HFFc6 (cell line): Measurements from ENCODE around the gene RNF186. TPM values are rescaled to one million over a fixed set of nuclear protein-coding genes. Genes with fewer than 3 reads are reported as not detected.

Source experiments
- DNase-seq: peaks from one replicate; pipeline ENCODE4 v3.0.0-alpha.2; 2018
- H3K27ac Mint-ChIP-seq: 2 replicates; pipeline ENCODE4 v1.8.0; 2020; ENCODE audit warnings: mild to moderate bottlenecking, mixed read lengths
- H3K27me3 Mint-ChIP-seq: 2 replicates; pipeline ENCODE4 v1.8.0; 2021; ENCODE audit warnings: mild to moderate bottlenecking, moderate library complexity, mixed read lengths; ENCODE audit not compliant: insufficient read depth
- H3K36me3 Mint-ChIP-seq: 2 replicates; pipeline ENCODE4 v1.8.0; 2021; ENCODE audit warnings: low read depth, mixed read lengths
- H3K4me1 Mint-ChIP-seq: 2 replicates; pipeline ENCODE4 v1.8.0; 2020; ENCODE audit warnings: low read depth, mixed read lengths
- H3K4me3 Mint-ChIP-seq: 2 replicates; pipeline ENCODE4 v1.8.0; 2020; ENCODE audit warnings: mild to moderate bottlenecking, moderate library complexity, mixed read lengths
- H3K9me3 Mint-ChIP-seq: 2 replicates; pipeline ENCODE4 v1.8.0; 2020; ENCODE audit warnings: mild to moderate bottlenecking, mixed read lengths
- long read RNA-seq: library from polyadenylated mRNA; unstranded; transcript quantifications from one replicate; pipeline ENCODE4 v2.0.0, GENCODE V29; 2019
- total RNA-seq, 6 experiments: library from RNA; stranded (reverse); fragmentation: NEBNext Ultra II Directional; extraction: Animal tissue kit (Norgen Biotek cat#: 25700); gene quantifications; 2 replicates in 1 of 6; 3 replicates in 5 of 6; pipeline ENCODE4 v1.2.3, GENCODE V29; 2021
- TF ChIP-seq, protein P1 (sequence below): fragments of 200-600 bp; sonication (generic); IDR thresholded peaks from 2 replicates; pipeline ENCODE4 v1.5.0; 2021; ENCODE audit warnings: antibody characterized with exemption, mild to moderate bottlenecking

The RNF186 gene, protein sequence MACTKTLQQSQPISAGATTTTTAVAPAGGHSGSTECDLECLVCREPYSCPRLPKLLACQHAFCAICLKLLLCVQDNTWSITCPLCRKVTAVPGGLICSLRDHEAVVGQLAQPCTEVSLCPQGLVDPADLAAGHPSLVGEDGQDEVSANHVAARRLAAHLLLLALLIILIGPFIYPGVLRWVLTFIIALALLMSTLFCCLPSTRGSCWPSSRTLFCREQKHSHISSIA
- not detected for total RNA-seq
- long read RNA-seq, result 0 reads

DNA sequence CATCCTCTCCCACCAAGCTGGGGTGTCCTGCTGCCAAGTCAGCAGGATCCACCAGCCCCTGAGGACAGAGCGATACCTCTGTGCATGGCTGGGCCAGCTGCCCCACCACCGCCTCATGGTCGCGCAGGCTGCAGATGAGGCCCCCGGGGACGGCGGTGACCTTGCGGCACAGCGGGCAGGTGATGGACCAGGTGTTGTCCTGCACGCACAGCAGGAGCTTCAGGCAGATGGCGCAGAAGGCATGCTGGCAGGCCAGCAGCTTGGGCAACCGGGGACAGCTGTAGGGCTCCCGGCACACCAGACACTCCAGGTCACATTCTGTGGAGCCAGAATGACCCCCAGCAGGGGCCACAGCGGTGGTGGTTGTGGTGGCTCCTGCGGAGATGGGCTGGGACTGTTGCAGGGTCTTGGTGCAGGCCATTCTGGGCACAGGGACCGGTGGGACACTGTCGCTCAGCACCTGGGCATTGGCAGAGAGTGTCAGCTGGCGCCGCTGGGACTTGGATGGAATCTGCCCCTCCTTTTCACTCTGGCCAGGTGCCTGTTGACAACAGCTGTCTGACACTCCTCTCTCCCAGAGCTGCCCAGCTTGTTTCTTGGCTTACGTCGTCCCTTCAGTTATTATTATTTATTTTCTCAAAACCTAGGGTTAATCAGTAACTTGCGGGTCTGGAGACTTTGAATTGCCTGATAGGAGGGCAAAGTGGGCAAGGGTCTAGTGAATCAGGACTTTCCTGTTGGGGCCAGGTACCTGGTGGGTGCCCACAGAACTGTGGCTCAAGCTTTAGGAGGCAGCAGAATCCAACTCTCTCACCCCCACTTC, at the start of gene RNF186:
TSS of gene RNF186 (minus strand) at position 603 of the 823 bp plus-strand sequence. CDS start at position 421, 182 bp downstream.
- Mint-ChIP-seq H3K27me3 (peaks cover 22% of the 10 kb centered on the region), H3K27ac (no peak within 1 kb of the TSS), H3K4me3 (no peak within 1 kb of the TSS), H3K9me3 (no peaks in the 10 kb centered on the region), H3K4me1 (0 out of 2 replicates have a peak, but pooled peaks cover 13% of the 10 kb centered on the region), H3K36me3 (no peaks in the 10 kb centered on the region)
- DNase-seq, result no peak
- TF ChIP-seq, protein P1, sequence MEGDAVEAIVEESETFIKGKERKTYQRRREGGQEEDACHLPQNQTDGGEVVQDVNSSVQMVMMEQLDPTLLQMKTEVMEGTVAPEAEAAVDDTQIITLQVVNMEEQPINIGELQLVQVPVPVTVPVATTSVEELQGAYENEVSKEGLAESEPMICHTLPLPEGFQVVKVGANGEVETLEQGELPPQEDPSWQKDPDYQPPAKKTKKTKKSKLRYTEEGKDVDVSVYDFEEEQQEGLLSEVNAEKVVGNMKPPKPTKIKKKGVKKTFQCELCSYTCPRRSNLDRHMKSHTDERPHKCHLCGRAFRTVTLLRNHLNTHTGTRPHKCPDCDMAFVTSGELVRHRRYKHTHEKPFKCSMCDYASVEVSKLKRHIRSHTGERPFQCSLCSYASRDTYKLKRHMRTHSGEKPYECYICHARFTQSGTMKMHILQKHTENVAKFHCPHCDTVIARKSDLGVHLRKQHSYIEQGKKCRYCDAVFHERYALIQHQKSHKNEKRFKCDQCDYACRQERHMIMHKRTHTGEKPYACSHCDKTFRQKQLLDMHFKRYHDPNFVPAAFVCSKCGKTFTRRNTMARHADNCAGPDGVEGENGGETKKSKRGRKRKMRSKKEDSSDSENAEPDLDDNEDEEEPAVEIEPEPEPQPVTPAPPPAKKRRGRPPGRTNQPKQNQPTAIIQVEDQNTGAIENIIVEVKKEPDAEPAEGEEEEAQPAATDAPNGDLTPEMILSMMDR, result no peak

DNA sequence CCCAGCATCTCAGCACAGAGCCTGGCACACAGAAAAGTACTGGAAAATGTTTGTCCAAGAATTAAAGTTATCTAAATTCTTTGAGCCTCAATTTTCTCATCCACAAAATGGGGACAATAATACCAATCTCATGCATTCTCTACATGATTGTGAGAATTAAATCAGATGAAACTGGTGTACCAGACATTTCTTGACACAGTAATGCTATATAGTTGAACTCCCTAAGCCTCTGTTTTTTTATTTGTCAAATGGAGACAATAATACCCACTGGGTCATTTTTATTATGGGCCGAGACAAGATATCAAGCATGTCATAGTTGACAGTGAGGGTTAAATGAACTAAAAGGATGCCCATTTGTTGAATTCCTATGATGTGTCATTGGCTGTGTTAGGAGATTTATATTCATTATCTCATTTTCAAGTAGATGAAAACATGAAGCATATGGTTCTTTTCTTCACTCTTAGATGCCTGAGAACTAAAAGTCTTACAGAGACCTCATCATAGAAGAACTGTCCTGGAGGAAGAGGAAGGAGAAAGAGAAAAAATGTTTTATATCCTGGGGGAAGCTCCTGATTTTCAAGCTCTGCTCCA, 49.6 kb upstream of the RNF186 start:
- Mint-ChIP-seq H3K9me3 (peaks cover 8% of the 10 kb centered on the region), H3K27me3 (no peaks in the 10 kb centered on the region; the same call in 1 of the 2 replicates), H3K4me1 (peaks cover 79% of the 10 kb centered on the region), H3K4me3 (no peak overlapping the region), H3K36me3 (peaks cover 6% of the 10 kb centered on the region), H3K27ac (no peak overlapping the region)
- TF ChIP-seq, protein P1, result no peak
- no peak for DNase-seq

DNA sequence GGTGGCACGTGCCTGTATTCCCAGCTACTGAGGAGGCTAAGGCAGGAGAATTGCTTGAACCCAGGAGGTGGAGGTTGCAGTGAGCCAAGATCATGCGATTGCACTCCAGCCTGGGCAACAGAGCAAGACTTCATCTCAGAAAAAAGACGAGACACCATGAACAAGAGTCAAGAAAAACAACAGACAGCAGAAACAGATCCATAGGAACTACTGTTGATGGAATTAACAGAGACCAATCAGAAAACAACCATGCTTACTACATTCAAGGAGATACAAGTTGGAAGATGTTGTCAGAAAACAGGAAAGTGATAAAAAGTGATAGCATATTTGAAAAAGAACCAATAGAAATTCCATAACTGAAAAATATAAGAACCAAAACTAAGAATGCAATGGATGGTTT, 47.9 kb upstream of the RNF186 start:
- Mint-ChIP-seq H3K36me3 (peaks cover 6% of the 10 kb centered on the region), H3K27ac (no peak overlapping the region), H3K4me3 (peak overlapping the region; percentile 19; the same call in 1 of the 2 replicates), H3K4me1 (peaks cover 73% of the 10 kb centered on the region), H3K9me3 (peaks cover 8% of the 10 kb centered on the region), H3K27me3 (peaks cover 2% of the 10 kb centered on the region; the same call in 1 of the 2 replicates)
- TF ChIP-seq, protein P1, result no peak
- DNase-seq, result no peak

DNA sequence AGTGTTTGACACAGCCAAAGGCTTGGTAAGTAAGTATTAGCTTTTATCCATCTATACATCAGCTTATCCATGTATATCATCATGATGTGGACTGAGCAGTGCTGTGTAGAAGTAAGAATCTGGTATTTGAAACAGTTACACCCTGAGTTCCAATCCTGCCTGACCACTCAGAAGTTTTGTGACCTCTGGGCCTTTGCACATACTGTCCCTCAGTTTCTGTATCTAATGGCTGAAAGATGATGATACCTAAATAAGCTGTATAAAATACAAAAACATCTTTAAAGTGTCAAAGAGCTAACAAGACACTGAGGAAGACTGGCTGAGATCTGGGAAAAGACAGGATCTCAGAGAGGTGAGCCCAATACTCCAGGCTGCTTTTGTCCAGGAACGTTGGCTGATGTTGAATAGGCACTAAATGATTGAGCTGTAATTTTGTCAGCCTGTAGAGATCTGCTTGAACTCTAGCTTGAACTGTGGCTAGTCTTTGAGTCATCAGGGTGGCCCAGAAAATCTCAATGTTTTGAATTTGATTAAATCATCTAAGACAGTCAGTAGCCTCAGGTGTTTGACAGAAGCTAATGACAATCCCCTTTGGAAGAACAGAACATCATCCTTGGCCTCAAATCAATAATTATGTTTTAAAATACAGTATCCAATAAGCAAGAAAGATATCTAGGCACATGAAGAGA, 46.9 kb upstream of the RNF186 start:
- no peak overlapping the region for H3K4me3 Mint-ChIP-seq
- H3K9me3 Mint-ChIP-seq, result peaks cover 8% of the 10 kb centered on the region
- no peak for DNase-seq
- peaks cover 66% of the 10 kb centered on the region for H3K4me1 Mint-ChIP-seq
- H3K27me3 Mint-ChIP-seq, result peaks cover 2% of the 10 kb centered on the region; the same call in 1 of the 2 replicates
- H3K36me3 Mint-ChIP-seq, result peaks cover 6% of the 10 kb centered on the region
- H3K27ac Mint-ChIP-seq, result peak overlapping the region; percentile 66; the same call in 1 of the 2 replicates
- TF ChIP-seq, protein P1, result no peak

DNA sequence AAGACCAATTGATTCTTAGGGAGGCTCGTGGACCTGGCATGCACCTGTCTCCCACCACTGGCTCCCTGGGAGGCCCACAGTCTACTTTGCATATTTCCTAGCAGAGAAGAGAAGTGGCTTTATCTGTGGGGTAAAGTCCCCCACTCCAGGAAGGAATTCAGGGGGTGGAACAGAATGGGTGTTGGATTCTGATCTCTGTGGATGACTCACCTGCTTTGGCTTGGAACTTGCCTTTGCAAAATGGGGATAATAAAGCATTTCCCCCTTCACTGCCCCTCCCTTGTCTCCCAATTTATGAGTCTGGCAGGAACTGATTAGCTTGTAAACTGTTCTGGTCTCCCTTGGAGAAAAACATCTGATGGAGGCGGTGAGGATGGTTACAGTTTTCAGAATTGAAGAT, 46.0 kb upstream of the RNF186 start:
- TF ChIP-seq, protein P1, result no peak
- Mint-ChIP-seq H3K9me3 (peaks cover 8% of the 10 kb centered on the region), H3K36me3 (peaks cover 6% of the 10 kb centered on the region), H3K4me1 (peaks cover 56% of the 10 kb centered on the region), H3K27ac (peak overlapping the region; percentile 66), H3K4me3 (no peak overlapping the region; the same call in 1 of the 2 replicates), H3K27me3 (peaks cover 2% of the 10 kb centered on the region)
- DNase-seq, result peak; percentile 65
